LNCaP clone FGC (cell line): ENCODE measurements around the gene UBAP2.

Source experiments
- DNase-seq: peaks from one replicate; pipeline ENCODE4 v3.0.0-alpha.2; 2011; ENCODE audit warnings: low read depth
- H3K4me3 ChIP-seq: 2 replicates; pipeline ENCODE4 v1.5.1; 2011; ENCODE audit warnings: mild to moderate bottlenecking, low read depth, low read length, control low read depth
- CTCF ChIP-seq: IDR thresholded peaks from 2 replicates; pipeline ENCODE4 v1.5.1; 2012; ENCODE audit warnings: mild to moderate bottlenecking; ENCODE audit not compliant: control insufficient read depth, insufficient read depth; ENCODE audit errors: extremely low read depth

Gene UBAP2

GRCh38 chr9:33921967-33922895, 126.5 kb downstream of the UBAP2 start:
- H3K4me3 ChIP-seq = no peak overlapping the region
- DNase-seq = no peak
- peak; percentile 51 for TF ChIP-seq CTCF

- TF ChIP-seq CTCF = no peak
- no peak overlapping the region for H3K4me3 ChIP-seq
- no peak for DNase-seq
These were observed 129.3 kb downstream of the UBAP2 start for GRCh38 chr9:33919276-33919897.

- no peak overlapping the region for H3K4me3 ChIP-seq
- no peak for DNase-seq
- TF ChIP-seq CTCF = no peak
These were observed 131.7 kb downstream of the UBAP2 start for GRCh38 chr9:33917036-33917435.

GRCh38 chr9:33914887-33915628, 133.6 kb downstream of the UBAP2 start:
- no peak for DNase-seq
- H3K4me3 ChIP-seq = no peak overlapping the region
- no peak for TF ChIP-seq CTCF

- no peak for TF ChIP-seq CTCF
- DNase-seq = no peak
- H3K4me3 ChIP-seq = no peak overlapping the region
These were observed 135.1 kb downstream of the UBAP2 start for GRCh38 chr9:33913541-33913940.

GRCh38 chr9:33908749-33909148, 139.9 kb downstream of the UBAP2 start:
- DNase-seq = no peak
- TF ChIP-seq CTCF = no peak
- no peak overlapping the region for H3K4me3 ChIP-seq
